Endothelial cell of umbilical vein (primary cell): Measurements from ENCODE around the gene TMEM204. TPM values are rescaled to one million over a fixed set of nuclear protein-coding genes. Genes with fewer than 3 reads are reported as not detected.

Source experiments
- Bru-seq: library from RNA; stranded (reverse); fragments of 400-500 nt; gene quantifications from one replicate; lab custom pipeline; 2021; lab: Mats Ljungman, UMichigan
- BruChase-seq, 2 experiments: library from RNA; stranded (reverse); fragments of 400-500 nt; gene quantifications; one replicate each; lab custom pipeline; 2021; lab: Mats Ljungman, UMichigan
- BruUV-seq: library from RNA; stranded (reverse); fragments of 400-500 nt; replicated peaks from 2 replicates; lab custom pipeline; 2021; lab: Mats Ljungman, UMichigan
- CTCF ChIA-PET: fragments of 300-600, 350-600 bp; sonication (Branson Sonifier 250); formaldehyde crosslinking; loops from one replicate; lab custom pipeline; 2021; ENCODE audit warnings: antibody characterized with exemption, inconsistent platforms; lab: Charles Lee
- POLR2A ChIA-PET: fragments of 300-600, 350-600 bp; sonication (Branson Sonifier 250); formaldehyde crosslinking; loops from one replicate; lab custom pipeline; 2021; ENCODE audit warnings: antibody characterized with exemption, inconsistent platforms; lab: Charles Lee
- DNase-seq: peaks from one replicate; pipeline ENCODE4 v3.0.0-alpha.2; 2011; ENCODE audit warnings: low read depth, low spot score
- FAIRE-seq: peaks from 2 replicates; lab custom pipeline; 2011; peaks lifted over from hg19 to GRCh38; lab: Jason Lieb, UNC
- H2AFZ ChIP-seq: 2 replicates; pipeline ENCODE4 v1.6.0; 2012; ENCODE audit warnings: low read depth, low read length, control low read depth, inconsistent platforms
- H3K27ac ChIP-seq: 2 replicates; pipeline ENCODE4 v1.5.1; 2011; ENCODE audit warnings: low read depth, mild to moderate bottlenecking, control low read depth, low read length, moderate library complexity; ENCODE audit not compliant: insufficient read depth
- H3K27me3 ChIP-seq, 2 experiments: 2 replicates each; pipeline versions ENCODE4 v1.6.0 to v1.6.1; 2011; ENCODE audit warnings: low read length in 2 of 2, mixed read lengths in 1 of 2; ENCODE audit not compliant: control insufficient read depth in 2 of 2, insufficient read depth in 2 of 2
- H3K36me3 ChIP-seq, 2 experiments: 2 replicates in 1 of 2; 3 replicates in 1 of 2; pipeline ENCODE4 v1.5.1; 2011; ENCODE audit warnings: low read length in 2 of 2, mild to moderate bottlenecking in 1 of 2, moderate library complexity in 1 of 2; ENCODE audit not compliant: control insufficient read depth in 2 of 2, insufficient read depth in 2 of 2; ENCODE audit errors: extremely low read depth in 1 of 2
- H3K4me1 ChIP-seq: 3 replicates; pipeline ENCODE4 v1.5.1; 2011; ENCODE audit warnings: mild to moderate bottlenecking, low read length; ENCODE audit not compliant: control insufficient read depth, insufficient read depth; ENCODE audit errors: extremely low read depth
- H3K4me2 ChIP-seq: 2 replicates; pipeline ENCODE4 v1.6.1; 2011; ENCODE audit warnings: low read length, control low read depth, mixed read lengths; ENCODE audit not compliant: insufficient read depth
- H3K4me3 ChIP-seq, 3 experiments: fragments of 200-600 bp in 1 of 3; sonication (generic), shearing (Covaris generic) in 1 of 3; replicated peaks in 1 of 3; 2 replicates each; pipeline ENCODE4 v1.5.1; 2011 to 2016; ENCODE audit warnings: control low read depth in 3 of 3, low read length in 3 of 3, mild to moderate bottlenecking in 2 of 3, inconsistent platforms in 1 of 3, low read depth in 1 of 3, moderate library complexity in 1 of 3; ENCODE audit not compliant: insufficient read depth in 1 of 3
- H3K79me2 ChIP-seq: 2 replicates; pipeline ENCODE4 v1.6.0; 2012; ENCODE audit warnings: low read length, inconsistent platforms; ENCODE audit not compliant: control insufficient read depth, insufficient read depth
- H3K9ac ChIP-seq: replicated peaks from 2 replicates; pipeline ENCODE3; 2011; ENCODE audit warnings: low read length, control low read depth; ENCODE audit not compliant: insufficient read depth; ENCODE audit errors: extremely low read depth
- H3K9me1 ChIP-seq: replicated peaks from 3 replicates; pipeline ENCODE4 v1.6.0; 2011; ENCODE audit warnings: mild to moderate bottlenecking, low read length; ENCODE audit not compliant: control insufficient read depth, insufficient read depth; ENCODE audit errors: extremely low read depth
- H3K9me3 ChIP-seq: replicated peaks from 2 replicates; pipeline ENCODE4 v1.5.1; 2012; ENCODE audit warnings: low read length, inconsistent platforms; ENCODE audit not compliant: control insufficient read depth, insufficient read depth
- H4K20me1 ChIP-seq: replicated peaks from 2 replicates; pipeline ENCODE3; 2011; ENCODE audit warnings: mild to moderate bottlenecking, low read length; ENCODE audit not compliant: control insufficient read depth, insufficient read depth; ENCODE audit errors: extremely low read depth
- EZH2 ChIP-seq: IDR thresholded peaks from 2 replicates; pipeline ENCODE4 v1.6.1; 2012; ENCODE audit warnings: borderline replicate concordance, low read depth, mild to moderate bottlenecking, moderate library complexity, low read length, inconsistent platforms; ENCODE audit not compliant: severe bottlenecking
- MAX ChIP-seq: IDR thresholded peaks from 2 replicates; pipeline ENCODE4 v1.6.1; 2011; ENCODE audit not compliant: insufficient read depth, insufficient read length
- POLR2A ChIP-seq: IDR thresholded peaks from 2 replicates; pipeline ENCODE4 v1.6.1; 2012; ENCODE audit warnings: low read depth, mild to moderate bottlenecking, control low read depth, low read length
- POLR2AphosphoS5 ChIP-seq: IDR thresholded peaks from 2 replicates; pipeline ENCODE4 v1.6.1; 2012; ENCODE audit warnings: low read depth, mild to moderate bottlenecking, control low read depth, low read length, moderate library complexity; ENCODE audit not compliant: insufficient read depth
- dilution Hi-C: fragments of 300-500 bp; cut with MboI; formaldehyde crosslinking; loops from one replicate; pipeline ENCODE4 v1.15.0; 2019; ENCODE audit warnings: low sequenced_read_pairs; ENCODE audit not compliant: extremely low pct_ligation_motif_present
- intact Hi-C: fragments of 100-400 bp; cut with micrococcal nuclease; formaldehyde crosslinking; loops from one replicate; pipeline ENCODE4 v1.10.0; 2022
- long read RNA-seq: library from polyadenylated mRNA; stranded (forward); transcript quantifications from one replicate; pipeline ENCODE4 v2.0.0, GENCODE V29; 2021
- polyA minus RNA-seq, 3 experiments: library from RNA; depleted of rRNA, polyadenylated mRNA; stranded (reverse); fragments of >200 nt; gene quantifications; 1 replicate in 1 of 3; 2 replicates in 2 of 3; pipeline ENCODE4 v1.2.3, GENCODE V29; 2011
- polyA plus RNA-seq, 4 experiments: library from polyadenylated mRNA; depleted of rRNA in 3 of 4; stranded (reverse) in 3 of 4; unstranded in 1 of 4; fragments of >200 nt; gene quantifications; 2 replicates each; pipeline versions ENCODE4 v1.2.1 to v1.2.3, GENCODE V29; 2011 to 2012; ENCODE audit warnings: missing spikeins in 1 of 4
- total RNA-seq: library from RNA; stranded (reverse); gene quantifications from 2 replicates; pipeline ENCODE4 v1.2.3, GENCODE V29; 2021
- TF ChIP-seq, protein P1 (sequence below), 2 donors: IDR thresholded peaks; 1 replicate in 1 of 2; 2 replicates in 1 of 2; pipeline ENCODE4 v1.5.1; 2011; ENCODE audit warnings: low read length in 2 of 2, mild to moderate bottlenecking in 2 of 2, moderate library complexity in 2 of 2, control low read depth in 1 of 2, inconsistent platforms in 1 of 2, low read depth in 1 of 2; ENCODE audit not compliant: insufficient read depth in 1 of 2; ENCODE audit errors: extremely low read depth in 1 of 2

Gene TMEM204
- total RNA-seq (32.5 and 37.5 TPM in 2 replicates), polyA plus RNA-seq (50.7 and 68.8 TPM in 2 replicates), polyA minus RNA-seq (20.9 and 24.0 TPM in 2 replicates), Bru-seq, nascent RNA (percentile 60 among the genes with signal in this experiment), BruChase-seq, experiment 1, labeled RNA remaining after a 6-hour chase (percentile 63 among the genes with signal in this experiment), BruChase-seq, experiment 2, labeled RNA remaining after a 2-hour chase (percentile 69 among the genes with signal in this experiment)
- 27.0 and 28.3 TPM in 2 replicates for polyA plus RNA-seq (2011; cell fraction: cytosol; rRNA removed)
- 12.0 and 13.7 TPM in 2 replicates for polyA plus RNA-seq (2011; cell fraction: nucleus; rRNA removed)
- 11.0 and 16.4 TPM in 2 replicates for polyA plus RNA-seq (2012)
- not detected for polyA minus RNA-seq (2011; cell fraction: cytosol; rRNA and poly(A)+ RNA removed)
- polyA minus RNA-seq (2011; cell fraction: nucleus; rRNA and poly(A)+ RNA removed), result 5.5 and 9.4 TPM in 2 replicates
- long read RNA-seq, transcript TMEM204-202 (3 exons, 1,938 nt), result major isoform, 125 of 142 reads
- long read RNA-seq, partial matches to known transcripts, result 10 of 142 reads
- long read RNA-seq, other reads (novel, unspliced or antisense), result 7 of 142 reads

DNA sequence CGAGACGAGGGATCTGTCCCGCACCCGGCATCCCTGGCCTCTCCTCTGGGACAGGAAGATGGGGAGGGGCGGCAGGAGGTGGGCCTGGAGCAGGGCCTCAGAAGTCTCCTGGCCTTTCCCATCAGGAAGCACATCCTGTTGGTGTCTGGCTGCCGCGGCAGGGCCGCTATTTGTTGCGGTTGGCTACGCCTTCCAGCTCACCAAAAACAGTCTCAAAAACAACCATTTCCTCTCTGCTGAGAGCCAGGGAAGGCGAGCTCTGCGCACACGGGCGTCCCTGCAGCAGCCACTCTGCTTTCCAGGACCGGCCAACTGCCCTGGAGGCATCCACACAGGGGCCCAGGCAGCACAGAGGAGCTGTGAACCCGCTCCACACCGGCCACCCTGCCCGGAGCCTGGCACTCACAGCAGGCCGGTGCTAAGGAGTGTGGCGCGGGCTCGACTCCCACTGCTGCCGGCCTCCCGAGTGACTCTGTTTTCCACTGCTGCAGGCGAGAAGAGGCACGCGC lies at the start of gene TMEM204:
TSS of gene TMEM204 (plus strand) at position 224 of the 509 bp plus-strand sequence. CDS start 610 bp downstream, outside the sequence.
- Histone ChIP-seq H3K9ac (peak within 1 kb of the TSS; percentile 73), H3K4me3 (peak within 1 kb of the TSS; percentile 39 to 72 (median 56)), H2AFZ (peak within 1 kb of the TSS; percentile 16), H3K27me3 (no peaks in the 10 kb centered on the region), H3K4me2 (peak within 1 kb of the TSS; percentile 82), H4K20me1 (no peaks in the 10 kb centered on the region), H3K4me1 (peaks cover 37% of the 10 kb centered on the region), H3K9me3 (no peaks in the 10 kb centered on the region), H3K79me2 (peaks cover 46% of the 10 kb centered on the region), H3K36me3 (peaks cover 4 to 19% of the 10 kb centered on the region in 2 experiments), H3K27ac (peak within 1 kb of the TSS; percentile 67), H3K9me1 (no peaks in the 10 kb centered on the region)
- intact Hi-C loops (loop anchor here (1.0 kb wide), 3 partner anchors 10 to 39 kb away; no protein-coding TSS in a partner anchor), dilution Hi-C loops (no loop called here)
- peak; percentile 96 for FAIRE-seq
- POLR2A ChIA-PET, result no interaction called here
- DNase-seq, result peak; percentile 83
- TF ChIP-seq EZH2, result no peak
- peak; percentile 82 for TF ChIP-seq POLR2AphosphoS5
- no peak for TF ChIP-seq MAX
- peak; percentile 77 for TF ChIP-seq POLR2A
- TF ChIP-seq, protein P1, sequence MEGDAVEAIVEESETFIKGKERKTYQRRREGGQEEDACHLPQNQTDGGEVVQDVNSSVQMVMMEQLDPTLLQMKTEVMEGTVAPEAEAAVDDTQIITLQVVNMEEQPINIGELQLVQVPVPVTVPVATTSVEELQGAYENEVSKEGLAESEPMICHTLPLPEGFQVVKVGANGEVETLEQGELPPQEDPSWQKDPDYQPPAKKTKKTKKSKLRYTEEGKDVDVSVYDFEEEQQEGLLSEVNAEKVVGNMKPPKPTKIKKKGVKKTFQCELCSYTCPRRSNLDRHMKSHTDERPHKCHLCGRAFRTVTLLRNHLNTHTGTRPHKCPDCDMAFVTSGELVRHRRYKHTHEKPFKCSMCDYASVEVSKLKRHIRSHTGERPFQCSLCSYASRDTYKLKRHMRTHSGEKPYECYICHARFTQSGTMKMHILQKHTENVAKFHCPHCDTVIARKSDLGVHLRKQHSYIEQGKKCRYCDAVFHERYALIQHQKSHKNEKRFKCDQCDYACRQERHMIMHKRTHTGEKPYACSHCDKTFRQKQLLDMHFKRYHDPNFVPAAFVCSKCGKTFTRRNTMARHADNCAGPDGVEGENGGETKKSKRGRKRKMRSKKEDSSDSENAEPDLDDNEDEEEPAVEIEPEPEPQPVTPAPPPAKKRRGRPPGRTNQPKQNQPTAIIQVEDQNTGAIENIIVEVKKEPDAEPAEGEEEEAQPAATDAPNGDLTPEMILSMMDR (IDR thresholded peaks at IDR 0.05; ENCODE audit: extremely low read depth in 1 of 2, insufficient read depth in 1 of 2, low read depth in 1 of 2, low read length in 2 of 2), result no peak
- TSS peak; percentile 21 for BruUV-seq
- CTCF ChIA-PET, result interaction anchor here (1.1 to 2.5 kb wide), 3 partner anchors 10 to 39 kb away, joined by 7 to 16 read pairs (median 8); no protein-coding TSS in a partner anchor
